Ishikawa (cell line): Measurements from ENCODE around the gene CHRNA4.
A peak's percentile ranks its signal among the peaks of the same experiment; 100 is the strongest.

Source experiments
- CEBPB ChIP-seq: IDR thresholded peaks from 2 replicates; pipeline ENCODE4 v1.6.1; 2012
- CREB1 ChIP-seq: IDR thresholded peaks from 2 replicates; pipeline ENCODE4 v1.6.1; 2012; ENCODE audit warnings: low read depth
- EGR1 ChIP-seq: IDR thresholded peaks from 2 replicates; pipeline ENCODE4 v1.6.1; 2012
- EP300 ChIP-seq: IDR thresholded peaks from 2 replicates; pipeline ENCODE4 v1.6.1; 2012; ENCODE audit warnings: borderline replicate concordance
- FOXM1 ChIP-seq: IDR thresholded peaks from 2 replicates; pipeline ENCODE4 v1.6.1; 2012; ENCODE audit warnings: low read depth, borderline replicate concordance
- MAX ChIP-seq: IDR thresholded peaks from 2 replicates; pipeline ENCODE4 v1.6.1; 2012
- NFIC ChIP-seq: IDR thresholded peaks from 2 replicates; pipeline ENCODE4 v1.6.1; 2012
- RAD21 ChIP-seq: IDR thresholded peaks from 2 replicates; pipeline ENCODE4 v1.6.1; 2012; ENCODE audit warnings: low read depth
- REST ChIP-seq: IDR thresholded peaks from 2 replicates; pipeline ENCODE4 v1.6.1; 2012; ENCODE audit warnings: low read depth, mild to moderate bottlenecking
- TAF1 ChIP-seq: IDR thresholded peaks from 2 replicates; pipeline ENCODE4 v1.6.1; 2012; ENCODE audit warnings: low read depth, mild to moderate bottlenecking
- TCF12 ChIP-seq: IDR thresholded peaks from 2 replicates; pipeline ENCODE4 v1.6.1; 2012; ENCODE audit warnings: low read depth
- TEAD4 ChIP-seq: IDR thresholded peaks from 2 replicates; pipeline ENCODE4 v1.6.1; 2012
- USF1 ChIP-seq: IDR thresholded peaks from 2 replicates; pipeline ENCODE4 v1.6.1; 2012
- YY1 ChIP-seq: IDR thresholded peaks from 2 replicates; pipeline ENCODE4 v1.6.1; 2012; ENCODE audit warnings: low read depth
- ZBTB7A ChIP-seq: IDR thresholded peaks from 2 replicates; pipeline ENCODE4 v1.6.1; 2012; ENCODE audit warnings: low read depth

CHRNA4 gene

GRCh38 chr20:63380346-63380870, 19.3 kb upstream of the CHRNA4 start:
- no peak for TF ChIP-seq CEBPB
- no peak for TF ChIP-seq USF1
- TF ChIP-seq REST = no peak
- TF ChIP-seq ZBTB7A = no peak
- no peak for TF ChIP-seq TAF1
- TF ChIP-seq TCF12 = no peak

GRCh38 chr20:63379872-63380271, 18.7 kb upstream of the CHRNA4 start:
- 0 out of 2 replicates have a peak, but pooled peaks have one; percentile 2 for TF ChIP-seq USF1

GRCh38 chr20:63379296-63379695, 18.1 kb upstream of the CHRNA4 start:
- TF ChIP-seq USF1 (no peak), ZBTB7A (no peak), CREB1 (no peak), YY1 (no peak), FOXM1 (no peak), RAD21 (no peak), MAX (no peak), REST (no peak), TEAD4 (no peak), TAF1 (no peak), TCF12 (no peak), EP300 (no peak), NFIC (no peak), CEBPB (no peak), EGR1 (no peak)

GRCh38 chr20:63378626-63379025, 17.5 kb upstream of the CHRNA4 start:
- TF ChIP-seq REST (peak; percentile 94), MAX (no peak), NFIC (no peak), RAD21 (no peak), YY1 (no peak)

GRCh38 chr20:63377951-63378381, 16.8 kb upstream of the CHRNA4 start:
- TF ChIP-seq ZBTB7A (no peak), NFIC (no peak), FOXM1 (no peak), USF1 (no peak), CEBPB (no peak), MAX (no peak), RAD21 (no peak), TCF12 (no peak), CREB1 (no peak), YY1 (no peak), REST (no peak), TAF1 (no peak), EP300 (no peak), EGR1 (no peak), TEAD4 (no peak)
